Neural progenitor cell (in vitro differentiated cells): Measurements from ENCODE around the gene MARS1. TPM values are rescaled to one million over a fixed set of nuclear protein-coding genes. Genes with fewer than 3 reads are reported as not detected.
A peak's percentile ranks its signal among the peaks of the same experiment; 100 is the strongest.

Experiments
- DNase-seq: peaks from one replicate; pipeline ENCODE4 v3.0.0-alpha.2; 2016; ENCODE audit warnings: low spot score
- H2AFZ ChIP-seq: fragments of 200-600 bp; sonication (generic); replicated peaks from 2 replicates; pipeline ENCODE4 v1.6.1; 2016; ENCODE audit warnings: antibody characterized with exemption
- H3F3A ChIP-seq: fragments of 200-600 bp; sonication (generic); 2 replicates; pipeline ENCODE4 v1.6.1; 2016; ENCODE audit warnings: antibody characterized with exemption, low read depth
- H3K27ac ChIP-seq: fragments of 200-600 bp; sonication (generic); 2 replicates; pipeline ENCODE4 v1.5.1; 2016; ENCODE audit warnings: mild to moderate bottlenecking
- H3K27me3 ChIP-seq: fragments of 200-600 bp; sonication (generic); 2 replicates; pipeline ENCODE4 v1.6.1; 2016; ENCODE audit warnings: mild to moderate bottlenecking, moderate library complexity
- H3K36me3 ChIP-seq: fragments of 200-600 bp; sonication (generic); 2 replicates; pipeline ENCODE4 v1.5.1; 2016
- H3K4me1 ChIP-seq: fragments of 200-600 bp; sonication (generic); 2 replicates; pipeline ENCODE4 v1.6.1; 2016; ENCODE audit warnings: mixed run types
- H3K4me2 ChIP-seq: fragments of 200-600 bp; sonication (generic); 2 replicates; pipeline ENCODE4 v1.6.1; 2016
- H3K4me3 ChIP-seq: fragments of 200-600 bp; sonication (generic); 2 replicates; pipeline ENCODE4 v1.5.1; 2016
- H3K79me2 ChIP-seq: fragments of 200-600 bp; sonication (generic); 2 replicates; pipeline ENCODE4 v1.6.1; 2016; ENCODE audit warnings: low read depth
- H3K9ac ChIP-seq: fragments of 200-600 bp; sonication (generic); 2 replicates; pipeline ENCODE4 v1.6.1; 2016
- H3K9me3 ChIP-seq: fragments of 200-600 bp; sonication (generic); 2 replicates; pipeline ENCODE4 v1.5.1; 2016; ENCODE audit warnings: low read depth
- H4K20me1 ChIP-seq: fragments of 200-600 bp; sonication (generic); 2 replicates; pipeline ENCODE4 v1.6.1; 2016; ENCODE audit warnings: low read depth
- H3K27ac Mint-ChIP-seq: 3 replicates; pipeline ENCODE4 v1.8.0; 2021; ENCODE audit warnings: mixed read lengths
- H3K27me3 Mint-ChIP-seq: 2 replicates; pipeline ENCODE4 v1.8.0; 2022; ENCODE audit warnings: low read depth, mild to moderate bottlenecking, inconsistent platforms, moderate library complexity, mixed read lengths; ENCODE audit not compliant: insufficient read depth
- H3K36me3 Mint-ChIP-seq: 3 replicates; pipeline ENCODE4 v1.8.0; 2021; ENCODE audit warnings: mixed read lengths
- H3K4me1 Mint-ChIP-seq: 3 replicates; pipeline ENCODE4 v1.8.0; 2021; ENCODE audit warnings: mixed read lengths
- H3K4me3 Mint-ChIP-seq: 3 replicates; pipeline ENCODE4 v1.8.0; 2021; ENCODE audit warnings: mild to moderate bottlenecking, moderate library complexity, mixed read lengths
- H3K9me3 Mint-ChIP-seq: 3 replicates; pipeline ENCODE4 v1.8.0; 2020; ENCODE audit warnings: mixed read lengths
- EZH2 ChIP-seq: fragments of 200-600 bp; sonication (generic); IDR thresholded peaks from 2 replicates; pipeline ENCODE4 v1.6.1; 2017; ENCODE audit warnings: antibody characterized with exemption, mild to moderate bottlenecking, moderate library complexity
- EZH2phosphoT487 ChIP-seq: fragments of 200-600 bp; sonication (generic); IDR thresholded peaks from 2 replicates; pipeline ENCODE4 v1.6.1; 2017; ENCODE audit warnings: antibody characterized with exemption
- total RNA-seq: library from RNA; depleted of rRNA; stranded (reverse); fragments of >200 nt; gene quantifications from 2 replicates; pipeline ENCODE4 v1.2.3, GENCODE V29; 2015; ENCODE audit warnings: low replicate concordance
- TF ChIP-seq, protein P1 (sequence below): fragments of 200-600 bp; sonication (generic); IDR thresholded peaks from 2 replicates; pipeline ENCODE4 v1.5.1; 2017; ENCODE audit warnings: antibody characterized with exemption, mild to moderate bottlenecking

Gene MARS1
- total RNA-seq, 1 donor from 2014 or later = 109 TPM

DNA sequence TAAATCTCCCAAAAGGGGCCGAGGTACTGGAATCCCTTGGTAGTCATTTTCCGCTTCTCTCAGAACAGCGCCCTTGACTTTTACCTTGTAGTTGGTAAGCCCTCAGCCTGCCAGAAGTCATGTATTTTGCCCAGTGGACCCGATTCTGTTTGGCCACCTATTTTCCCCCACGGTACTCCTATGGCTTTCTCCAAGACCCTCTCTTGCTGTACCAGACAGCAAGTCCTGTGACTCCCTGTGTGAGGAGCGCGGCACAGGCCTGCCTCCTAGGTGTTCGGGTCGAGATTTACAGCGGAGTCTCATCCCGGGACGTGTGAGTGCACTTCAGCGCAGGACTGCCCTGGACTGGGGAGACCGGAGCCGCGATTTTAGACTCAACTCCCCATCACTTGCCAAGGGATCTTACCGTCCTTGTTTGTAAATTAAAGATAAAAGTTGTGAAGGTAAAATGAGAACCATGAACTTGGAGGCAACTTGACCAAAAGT lies 33.7 kb downstream of the MARS1 start:
- Histone ChIP-seq H3K4me1 (peaks cover 33% of the 10 kb centered on the region), H2AFZ (no peak overlapping the region), H3K27ac (peak overlapping the region; percentile 73), H3F3A (peaks cover 64% of the 10 kb centered on the region), H3K4me3 (peak overlapping the region; percentile 87), H4K20me1 (peaks cover 53% of the 10 kb centered on the region), H3K9me3 (no peaks in the 10 kb centered on the region), H3K9ac (no peak overlapping the region), H3K36me3 (no peaks in the 10 kb centered on the region), H3K4me2 (peak overlapping the region; percentile 64), H3K27me3 (no peaks in the 10 kb centered on the region), H3K79me2 (peaks cover 24% of the 10 kb centered on the region)
- TF ChIP-seq, protein P1, sequence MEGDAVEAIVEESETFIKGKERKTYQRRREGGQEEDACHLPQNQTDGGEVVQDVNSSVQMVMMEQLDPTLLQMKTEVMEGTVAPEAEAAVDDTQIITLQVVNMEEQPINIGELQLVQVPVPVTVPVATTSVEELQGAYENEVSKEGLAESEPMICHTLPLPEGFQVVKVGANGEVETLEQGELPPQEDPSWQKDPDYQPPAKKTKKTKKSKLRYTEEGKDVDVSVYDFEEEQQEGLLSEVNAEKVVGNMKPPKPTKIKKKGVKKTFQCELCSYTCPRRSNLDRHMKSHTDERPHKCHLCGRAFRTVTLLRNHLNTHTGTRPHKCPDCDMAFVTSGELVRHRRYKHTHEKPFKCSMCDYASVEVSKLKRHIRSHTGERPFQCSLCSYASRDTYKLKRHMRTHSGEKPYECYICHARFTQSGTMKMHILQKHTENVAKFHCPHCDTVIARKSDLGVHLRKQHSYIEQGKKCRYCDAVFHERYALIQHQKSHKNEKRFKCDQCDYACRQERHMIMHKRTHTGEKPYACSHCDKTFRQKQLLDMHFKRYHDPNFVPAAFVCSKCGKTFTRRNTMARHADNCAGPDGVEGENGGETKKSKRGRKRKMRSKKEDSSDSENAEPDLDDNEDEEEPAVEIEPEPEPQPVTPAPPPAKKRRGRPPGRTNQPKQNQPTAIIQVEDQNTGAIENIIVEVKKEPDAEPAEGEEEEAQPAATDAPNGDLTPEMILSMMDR = peak; percentile 4
- TF ChIP-seq EZH2phosphoT487 = no peak
- peak; percentile 6 for TF ChIP-seq EZH2
- Mint-ChIP-seq H3K27ac (peak overlapping the region; percentile 87), H3K4me1 (peaks cover 53% of the 10 kb centered on the region), H3K27me3 (peaks cover 15% of the 10 kb centered on the region), H3K36me3 (peaks cover 18% of the 10 kb centered on the region), H3K9me3 (no peaks in the 10 kb centered on the region), H3K4me3 (peak overlapping the region; percentile 98)
- peak; percentile 78 for DNase-seq

DNA sequence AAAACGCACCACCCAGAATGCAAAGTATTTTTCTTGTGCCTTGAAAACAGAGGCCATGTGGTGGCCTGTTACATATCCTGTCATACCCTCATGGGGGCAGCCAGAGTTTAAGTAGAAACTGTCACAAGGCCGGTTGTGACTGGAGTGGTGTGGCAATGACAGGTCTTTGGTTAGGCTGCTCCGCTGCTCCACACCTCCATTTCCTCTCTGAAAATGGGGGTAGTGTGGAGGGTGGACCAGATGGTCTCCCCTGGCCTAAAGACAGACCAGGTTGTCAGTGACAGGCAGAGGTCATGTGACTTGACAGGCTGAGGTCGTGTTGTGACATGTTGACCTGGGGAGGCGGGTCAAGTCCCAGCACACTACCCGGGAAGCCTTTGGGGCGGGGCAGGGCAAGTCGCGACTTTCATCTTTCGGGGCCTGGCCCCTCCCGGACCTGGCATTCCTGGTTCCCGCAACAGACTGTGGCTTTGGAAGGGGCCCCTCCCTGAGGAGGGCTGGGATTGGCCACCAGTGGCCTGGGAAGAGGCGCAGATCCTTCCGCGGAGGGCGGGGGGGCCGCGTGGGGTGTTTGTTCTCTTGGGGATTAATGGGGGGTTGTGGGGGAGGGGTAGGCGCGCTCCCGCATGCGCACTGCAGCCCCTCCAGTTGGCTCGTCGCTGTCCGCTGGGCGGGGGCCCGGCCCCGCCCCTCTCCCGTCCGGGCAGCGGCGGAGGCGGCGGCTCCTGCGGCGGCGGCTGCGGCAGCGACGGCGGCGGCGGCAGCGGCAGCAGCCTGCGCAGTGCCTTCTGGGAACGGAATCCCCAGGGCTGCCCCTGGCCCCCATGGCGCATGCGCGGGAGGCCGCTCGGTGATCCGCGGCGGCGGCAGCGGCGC lies 34.4 kb downstream of the MARS1 start, which contains the start of gene MBD6:
Gene MBD6 (plus strand): TSS at position 814 of the 876 bp plus-strand sequence. CDS start 1,480 bp downstream, outside the sequence.
- Mint-ChIP-seq H3K9me3 (no peaks in the 10 kb centered on the region), H3K27ac (peak within 1 kb of the TSS; percentile 95), H3K4me1 (peaks cover 55% of the 10 kb centered on the region), H3K27me3 (peaks cover 15% of the 10 kb centered on the region), H3K4me3 (peak within 1 kb of the TSS; percentile 98), H3K36me3 (peaks cover 15% of the 10 kb centered on the region)
- peaks cover 33% of the 10 kb centered on the region for H3K4me1 ChIP-seq
- H4K20me1 ChIP-seq = peaks cover 53% of the 10 kb centered on the region
- H3F3A ChIP-seq = peaks cover 60% of the 10 kb centered on the region
- H3K79me2 ChIP-seq = peaks cover 24% of the 10 kb centered on the region
- peak within 1 kb of the TSS; percentile 63 for H2AFZ ChIP-seq
- H3K9ac ChIP-seq = peak within 1 kb of the TSS; percentile 73
- TF ChIP-seq, protein P1 = no peak
- no peak for TF ChIP-seq EZH2
- H3K36me3 ChIP-seq = no peaks in the 10 kb centered on the region
- no peaks in the 10 kb centered on the region for H3K9me3 ChIP-seq
- H3K4me2 ChIP-seq = peak within 1 kb of the TSS; percentile 80
- DNase-seq = peak; percentile 98
- peak within 1 kb of the TSS; percentile 73 for H3K27ac ChIP-seq
- H3K27me3 ChIP-seq = no peaks in the 10 kb centered on the region
- H3K4me3 ChIP-seq = peak within 1 kb of the TSS; percentile 87

DNA sequence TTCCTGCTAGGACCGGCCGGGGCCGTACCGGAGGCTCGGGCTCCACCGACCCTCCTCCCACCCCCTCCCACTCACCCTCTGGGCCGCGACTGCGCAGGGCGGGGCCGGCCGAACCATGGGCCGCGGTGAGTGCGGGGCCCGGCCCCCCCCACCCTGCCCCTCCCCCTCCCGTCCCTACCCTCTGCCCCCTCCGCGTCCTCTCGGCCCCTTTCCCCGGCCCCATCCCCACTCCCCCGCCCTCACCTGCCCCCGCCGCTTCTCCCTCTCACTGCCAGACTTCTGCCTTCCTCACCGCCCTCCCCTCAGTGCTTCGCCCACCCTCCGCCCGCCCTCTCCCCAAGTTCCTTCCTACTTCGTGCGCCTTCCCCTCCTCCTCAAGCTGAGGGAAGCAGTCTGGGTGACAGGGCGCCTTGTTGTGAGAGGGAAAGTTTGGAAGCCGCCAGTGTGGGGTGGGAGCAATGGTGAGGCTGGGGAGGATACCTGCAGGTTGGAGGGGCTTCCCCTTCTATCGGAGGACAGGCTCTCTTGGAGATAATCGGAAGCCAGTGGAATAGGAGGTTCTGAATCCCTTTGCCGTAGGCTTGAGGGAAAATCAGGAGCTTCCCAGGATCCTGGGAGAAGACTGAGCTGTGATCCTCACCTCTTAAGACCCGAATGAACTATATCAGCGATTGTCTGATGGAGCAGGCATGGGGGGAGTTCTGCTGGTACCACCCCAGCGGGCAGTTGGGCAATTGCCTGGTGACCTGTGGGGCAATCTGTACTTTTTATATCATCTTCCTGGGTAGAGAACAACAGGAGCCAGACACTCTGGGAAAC lies 35.2 kb downstream of the MARS1 start:
- peak overlapping the region; percentile 71 for H3K27ac ChIP-seq
- peaks cover 50% of the 10 kb centered on the region for H4K20me1 ChIP-seq
- peaks cover 56% of the 10 kb centered on the region for H3K4me1 Mint-ChIP-seq
- no peaks in the 10 kb centered on the region for H3K27me3 ChIP-seq
- no peaks in the 10 kb centered on the region for H3K36me3 ChIP-seq
- peaks cover 64% of the 10 kb centered on the region for H3F3A ChIP-seq
- H3K4me1 ChIP-seq = peaks cover 33% of the 10 kb centered on the region
- H3K9ac ChIP-seq = peak overlapping the region; percentile 73
- no peak overlapping the region for H2AFZ ChIP-seq
- peak overlapping the region; percentile 98 for H3K4me3 Mint-ChIP-seq
- no peaks in the 10 kb centered on the region for H3K9me3 Mint-ChIP-seq
- H3K79me2 ChIP-seq = peaks cover 23% of the 10 kb centered on the region
- peaks cover 14% of the 10 kb centered on the region for H3K36me3 Mint-ChIP-seq
- no peak for DNase-seq
- no peak for TF ChIP-seq EZH2
- TF ChIP-seq, protein P1 = no peak
- H3K27ac Mint-ChIP-seq = peak overlapping the region; percentile 95
- H3K4me3 ChIP-seq = peak overlapping the region; percentile 87
- H3K27me3 Mint-ChIP-seq = peaks cover 15% of the 10 kb centered on the region
- H3K9me3 ChIP-seq = no peaks in the 10 kb centered on the region
- H3K4me2 ChIP-seq = peak overlapping the region; percentile 80
